MCF 10A (cell line): ENCODE results near the gene ZNF385D. TPM values are rescaled to one million over a fixed set of nuclear protein-coding genes. Genes with fewer than 3 reads are reported as not detected.

ENCODE experiments used
- BruUV-seq: library from RNA; stranded (reverse); fragments of 400-500 nt; replicated peaks from 2 replicates; lab custom pipeline; 2021; lab: Mats Ljungman, UMichigan
- CTCF ChIA-PET: fragments of 300-600 bp; sonication (Branson Sonifier 250); formaldehyde crosslinking; extraction: SDS; loops from one replicate; lab custom pipeline; 2021; ENCODE audit warnings: antibody characterized with exemption, inconsistent platforms; lab: Yijun Ruan, JAX
- POLR2A ChIA-PET: fragments of 300-600, 350-650 bp; sonication (Branson Sonifier 250); formaldehyde crosslinking; extraction: SDS; loops from one replicate; lab custom pipeline; 2020; ENCODE audit warnings: antibody characterized with exemption, inconsistent platforms; lab: Yijun Ruan, JAX
- DNase-seq: peaks from one replicate; pipeline ENCODE4 v3.0.0-alpha.2; 2018; ENCODE audit not compliant: unreplicated experiment
- H3K27ac Mint-ChIP-seq: one replicate; pipeline ENCODE4 v1.8.0; 2022; ENCODE audit warnings: mild to moderate bottlenecking, low read depth, mixed read lengths; ENCODE audit not compliant: unreplicated experiment
- H3K27me3 Mint-ChIP-seq: one replicate; pipeline ENCODE4 v1.8.0; 2022; ENCODE audit warnings: mixed read lengths; ENCODE audit not compliant: insufficient read depth, unreplicated experiment
- H3K36me3 Mint-ChIP-seq: one replicate; pipeline ENCODE4 v1.8.0; 2022; ENCODE audit warnings: mild to moderate bottlenecking, moderate library complexity, mixed read lengths; ENCODE audit not compliant: insufficient read depth, unreplicated experiment
- H3K4me1 Mint-ChIP-seq: one replicate; pipeline ENCODE4 v1.8.0; 2022; ENCODE audit warnings: mixed read lengths; ENCODE audit not compliant: insufficient read depth, unreplicated experiment
- H3K4me3 Mint-ChIP-seq: one replicate; pipeline ENCODE4 v1.8.0; 2022; ENCODE audit warnings: mild to moderate bottlenecking, moderate library complexity, mixed read lengths; ENCODE audit not compliant: unreplicated experiment
- H3K9me3 Mint-ChIP-seq: one replicate; pipeline ENCODE4 v1.8.0; 2022; ENCODE audit warnings: mixed read lengths; ENCODE audit not compliant: unreplicated experiment
- intact Hi-C: fragments of 100-400 bp; cut with micrococcal nuclease; formaldehyde crosslinking; loops from 2 replicates; pipeline ENCODE4 v1.14.1; 2022
- total RNA-seq: library from RNA; stranded (reverse); gene quantifications from 2 replicates; pipeline ENCODE4 v1.2.3, GENCODE V29; 2022
- TF ChIP-seq, protein P1 (sequence below): fragments of 200-600 bp; IDR thresholded peaks from one replicate; pipeline ENCODE4 v1.8.0; 2022; ENCODE audit warnings: antibody characterized with exemption, mild to moderate bottlenecking; ENCODE audit not compliant: unreplicated experiment

Gene ZNF385D
- total RNA-seq, 1 experiment from 2014 or later = 1.5 TPM

GRCh38 chr3:21673393-21673792 is 77.6 kb downstream of the ZNF385D start:
- TF ChIP-seq, protein P1, sequence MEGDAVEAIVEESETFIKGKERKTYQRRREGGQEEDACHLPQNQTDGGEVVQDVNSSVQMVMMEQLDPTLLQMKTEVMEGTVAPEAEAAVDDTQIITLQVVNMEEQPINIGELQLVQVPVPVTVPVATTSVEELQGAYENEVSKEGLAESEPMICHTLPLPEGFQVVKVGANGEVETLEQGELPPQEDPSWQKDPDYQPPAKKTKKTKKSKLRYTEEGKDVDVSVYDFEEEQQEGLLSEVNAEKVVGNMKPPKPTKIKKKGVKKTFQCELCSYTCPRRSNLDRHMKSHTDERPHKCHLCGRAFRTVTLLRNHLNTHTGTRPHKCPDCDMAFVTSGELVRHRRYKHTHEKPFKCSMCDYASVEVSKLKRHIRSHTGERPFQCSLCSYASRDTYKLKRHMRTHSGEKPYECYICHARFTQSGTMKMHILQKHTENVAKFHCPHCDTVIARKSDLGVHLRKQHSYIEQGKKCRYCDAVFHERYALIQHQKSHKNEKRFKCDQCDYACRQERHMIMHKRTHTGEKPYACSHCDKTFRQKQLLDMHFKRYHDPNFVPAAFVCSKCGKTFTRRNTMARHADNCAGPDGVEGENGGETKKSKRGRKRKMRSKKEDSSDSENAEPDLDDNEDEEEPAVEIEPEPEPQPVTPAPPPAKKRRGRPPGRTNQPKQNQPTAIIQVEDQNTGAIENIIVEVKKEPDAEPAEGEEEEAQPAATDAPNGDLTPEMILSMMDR = no peak
- intact Hi-C loops = no loop called here
- Mint-ChIP-seq H3K36me3 (no peaks in the 10 kb centered on the region), H3K4me1 (peaks cover 6% of the 10 kb centered on the region), H3K27me3 (no peaks in the 10 kb centered on the region), H3K27ac (no peak overlapping the region), H3K4me3 (no peak overlapping the region), H3K9me3 (no peaks in the 10 kb centered on the region)
- ChIA-PET POLR2A (no interaction called here), CTCF (no interaction called here)
- DNase-seq = no peak
- no TSS peak for BruUV-seq

DNA sequence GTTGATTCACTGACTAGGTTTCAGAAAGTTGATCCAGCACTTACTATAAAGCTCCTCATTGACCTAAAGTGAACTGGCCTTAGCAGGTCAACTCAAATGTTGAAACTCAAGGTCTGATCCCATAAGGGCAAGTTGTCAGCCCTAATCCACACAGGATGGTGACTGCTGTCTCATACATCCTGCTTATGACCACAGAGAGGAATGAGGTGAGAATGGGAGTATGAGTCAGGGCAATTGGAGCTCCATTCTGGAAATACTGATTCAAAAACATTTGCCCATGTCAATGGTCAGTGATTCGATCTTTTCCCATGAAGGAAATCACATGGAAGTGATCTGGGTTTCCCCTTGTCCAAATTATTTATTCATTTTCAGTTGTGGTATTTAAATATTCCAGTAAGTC is 78.7 kb downstream of the ZNF385D start:
- Mint-ChIP-seq H3K36me3 (no peaks in the 10 kb centered on the region), H3K9me3 (no peaks in the 10 kb centered on the region), H3K4me1 (peaks cover 6% of the 10 kb centered on the region), H3K4me3 (no peak overlapping the region), H3K27me3 (no peaks in the 10 kb centered on the region), H3K27ac (no peak overlapping the region)
- intact Hi-C loops = no loop called here
- peak; percentile 77 for DNase-seq
- CTCF ChIA-PET = no interaction called here
- POLR2A ChIA-PET = no interaction called here
- TF ChIP-seq, protein P1 = no peak
- BruUV-seq = no TSS peak

DNA sequence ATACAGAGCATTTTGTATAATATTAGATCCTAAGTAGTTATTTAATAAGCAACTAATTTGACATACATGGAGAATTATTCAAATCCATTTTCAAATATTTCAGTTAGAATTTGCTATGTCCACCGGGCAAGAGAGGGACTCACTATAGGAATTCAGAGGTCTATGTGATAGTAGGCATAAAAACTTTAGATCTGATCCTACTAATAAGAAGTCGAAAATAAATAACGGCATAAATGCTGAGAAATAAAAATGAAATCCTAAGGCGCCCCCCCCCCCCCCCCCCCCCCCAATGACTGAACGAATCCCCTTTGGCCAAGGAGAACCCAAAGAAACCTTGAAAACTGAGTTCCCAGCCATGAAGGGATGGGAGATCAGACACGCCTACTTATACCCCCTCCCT is 80.6 kb downstream of the ZNF385D start:
- POLR2A ChIA-PET = no interaction called here
- H3K4me3 Mint-ChIP-seq = no peak overlapping the region
- peaks cover 6% of the 10 kb centered on the region for H3K4me1 Mint-ChIP-seq
- TF ChIP-seq, protein P1 = no peak
- BruUV-seq = no TSS peak
- intact Hi-C loops = no loop called here
- H3K9me3 Mint-ChIP-seq = no peaks in the 10 kb centered on the region
- H3K27ac Mint-ChIP-seq = no peak overlapping the region
- DNase-seq = no peak
- CTCF ChIA-PET = interaction anchor here (1.2 kb wide), 1 partner anchor 13 kb away, joined by 3 read pairs; no protein-coding TSS in a partner anchor
- no peaks in the 10 kb centered on the region for H3K27me3 Mint-ChIP-seq
- H3K36me3 Mint-ChIP-seq = no peaks in the 10 kb centered on the region

GRCh38 chr3:21668012-21668411 is 83.0 kb downstream of the ZNF385D start:
- Mint-ChIP-seq H3K4me1 (peaks cover 6% of the 10 kb centered on the region), H3K9me3 (no peaks in the 10 kb centered on the region), H3K4me3 (no peak overlapping the region), H3K36me3 (no peaks in the 10 kb centered on the region), H3K27ac (no peak overlapping the region), H3K27me3 (no peaks in the 10 kb centered on the region)
- ChIA-PET CTCF (no interaction called here), POLR2A (no interaction called here)
- intact Hi-C loops = no loop called here
- BruUV-seq = no TSS peak
- TF ChIP-seq, protein P1 = no peak
- no peak for DNase-seq
